SK-N-SH (cell line): ENCODE data around the gene TIMM23B.
"Not testable (repeated sequence)": the region's sequence is repeated elsewhere in the genome, so short reads cannot be mapped to it uniquely, and the experiment has no call there.

ENCODE experiments used
- EZH2phosphoT487 ChIP-seq: fragments of 200-600 bp; sonication (generic); IDR thresholded peaks from 2 replicates; pipeline ENCODE4 v1.6.1; 2017; ENCODE audit warnings: low read depth, mixed run types, mild to moderate bottlenecking, antibody characterized with exemption, moderate library complexity, borderline replicate concordance
- RAD21 ChIP-seq: IDR thresholded peaks from 2 replicates; pipeline ENCODE4 v1.6.1; 2012; ENCODE audit warnings: mild to moderate bottlenecking, low read length
- YY1 ChIP-seq: IDR thresholded peaks from 2 replicates; pipeline ENCODE4 v1.4.0; 2012; ENCODE audit warnings: low read depth, mild to moderate bottlenecking
- TF ChIP-seq, protein P1 (sequence below): fragments of 200-600 bp; sonication (generic); IDR thresholded peaks from 2 replicates; pipeline ENCODE4 v1.6.1; 2017; ENCODE audit warnings: antibody characterized with exemption, mild to moderate bottlenecking, moderate library complexity

DNA sequence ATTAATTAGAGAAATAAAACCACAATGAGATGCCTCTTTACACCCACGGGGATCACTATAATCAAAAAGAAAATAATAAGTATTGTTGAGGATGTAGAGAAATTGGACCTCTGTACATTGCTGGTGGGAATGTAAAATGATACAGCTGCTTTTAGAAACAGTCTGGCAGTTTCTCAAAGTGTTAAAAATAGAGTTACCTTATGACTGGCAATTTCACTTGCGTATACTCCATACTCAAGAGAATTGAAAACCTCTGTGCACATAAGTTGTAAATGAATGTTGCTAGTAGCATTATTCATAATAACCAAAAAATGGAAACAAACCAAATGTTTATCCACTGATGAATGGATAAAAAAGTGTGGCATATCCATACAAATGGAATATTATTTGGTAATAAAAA, 6.3 kb downstream of the TIMM23B start:
- TF ChIP-seq, protein P1, sequence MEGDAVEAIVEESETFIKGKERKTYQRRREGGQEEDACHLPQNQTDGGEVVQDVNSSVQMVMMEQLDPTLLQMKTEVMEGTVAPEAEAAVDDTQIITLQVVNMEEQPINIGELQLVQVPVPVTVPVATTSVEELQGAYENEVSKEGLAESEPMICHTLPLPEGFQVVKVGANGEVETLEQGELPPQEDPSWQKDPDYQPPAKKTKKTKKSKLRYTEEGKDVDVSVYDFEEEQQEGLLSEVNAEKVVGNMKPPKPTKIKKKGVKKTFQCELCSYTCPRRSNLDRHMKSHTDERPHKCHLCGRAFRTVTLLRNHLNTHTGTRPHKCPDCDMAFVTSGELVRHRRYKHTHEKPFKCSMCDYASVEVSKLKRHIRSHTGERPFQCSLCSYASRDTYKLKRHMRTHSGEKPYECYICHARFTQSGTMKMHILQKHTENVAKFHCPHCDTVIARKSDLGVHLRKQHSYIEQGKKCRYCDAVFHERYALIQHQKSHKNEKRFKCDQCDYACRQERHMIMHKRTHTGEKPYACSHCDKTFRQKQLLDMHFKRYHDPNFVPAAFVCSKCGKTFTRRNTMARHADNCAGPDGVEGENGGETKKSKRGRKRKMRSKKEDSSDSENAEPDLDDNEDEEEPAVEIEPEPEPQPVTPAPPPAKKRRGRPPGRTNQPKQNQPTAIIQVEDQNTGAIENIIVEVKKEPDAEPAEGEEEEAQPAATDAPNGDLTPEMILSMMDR = not testable (repeated sequence)
- TF ChIP-seq EZH2phosphoT487, YY1, RAD21: not testable (repeated sequence)
